Liver (tissue), 9 donors: ENCODE data around the gene LPGAT1. TPM values are rescaled to one million over a fixed set of nuclear protein-coding genes. Genes with fewer than 3 reads are reported as not detected.

Source experiments
- DNase-seq: peaks from one replicate; pipeline ENCODE4 v3.0.0-alpha.2; 2017; ENCODE audit warnings: low spot score
- H3K27ac ChIP-seq, 2 donors: one replicate each; pipeline ENCODE4 v1.7.0; 2013; ENCODE audit warnings: inconsistent platforms in 2 of 2, low read length in 2 of 2, control low read depth in 1 of 2, low read depth in 1 of 2, mild to moderate bottlenecking in 1 of 2
- H3K27me3 ChIP-seq, 4 donors: one replicate each; pipeline versions ENCODE4 v1.6.1 to v1.7.0; 2013; ENCODE audit warnings: low read length in 3 of 4, inconsistent platforms in 1 of 4, mild to moderate bottlenecking in 1 of 4, moderate library complexity in 1 of 4; ENCODE audit not compliant: control insufficient read depth in 4 of 4, insufficient read depth in 4 of 4
- H3K36me3 ChIP-seq, 4 donors: one replicate each; pipeline versions ENCODE4 v1.6.1 to v1.7.0; 2013; ENCODE audit warnings: low read length in 3 of 4, mild to moderate bottlenecking in 3 of 4, low read depth in 1 of 4, moderate library complexity in 1 of 4; ENCODE audit not compliant: control insufficient read depth in 4 of 4, insufficient read depth in 3 of 4
- H3K4me1 ChIP-seq, 4 donors: one replicate each; pipeline versions ENCODE4 v1.6.1 to v1.7.0; 2013; ENCODE audit warnings: low read length in 3 of 4, mild to moderate bottlenecking in 3 of 4, moderate library complexity in 1 of 4; ENCODE audit not compliant: control insufficient read depth in 4 of 4, insufficient read depth in 4 of 4
- H3K4me3 ChIP-seq, 3 donors: one replicate each; pipeline versions ENCODE4 v1.6.1 to v1.7.0; 2013; ENCODE audit warnings: low read length in 3 of 3, control low read depth in 1 of 3, low read depth in 1 of 3, mild to moderate bottlenecking in 1 of 3
- H3K9ac ChIP-seq, 2 donors: one replicate each; pipeline ENCODE4 v1.7.0; 2013; ENCODE audit warnings: low read length in 2 of 2, mild to moderate bottlenecking in 2 of 2, moderate library complexity in 2 of 2, control low read depth in 1 of 2, low read depth in 1 of 2
- H3K9me3 ChIP-seq, 4 donors: one replicate each; pipeline versions ENCODE4 v1.6.1 to v1.7.0; 2013; ENCODE audit warnings: low read length in 3 of 4; ENCODE audit not compliant: control insufficient read depth in 4 of 4
- FOXA1 ChIP-seq: IDR thresholded peaks from 2 replicates; pipeline ENCODE4 v1.6.1; 2016; ENCODE audit warnings: antibody characterized with exemption
- FOXA2 ChIP-seq: IDR thresholded peaks from 2 replicates; pipeline ENCODE4 v1.6.1; 2016; ENCODE audit warnings: antibody characterized with exemption
- GABPA ChIP-seq, 2 donors: IDR thresholded peaks in 1 of 2; conservative IDR thresholded peaks in 1 of 2; 2 replicates each; pipeline ENCODE4 v1.6.1; 2016; ENCODE audit warnings: antibody characterized with exemption in 2 of 2, mild to moderate bottlenecking in 1 of 2, moderate library complexity in 1 of 2
- HNF4A ChIP-seq, 2 donors: conservative IDR thresholded peaks; 2 replicates each; pipeline ENCODE4 v1.6.1; 2016; ENCODE audit warnings: antibody characterized with exemption in 2 of 2, mild to moderate bottlenecking in 2 of 2
- HNF4G ChIP-seq: IDR thresholded peaks from 2 replicates; pipeline ENCODE4 v1.6.1; 2016; ENCODE audit warnings: antibody characterized with exemption
- JUND ChIP-seq, 2 donors: IDR thresholded peaks; 2 replicates each; pipeline ENCODE4 v1.6.1; 2016; ENCODE audit warnings: antibody characterized with exemption in 2 of 2
- MAX ChIP-seq: IDR thresholded peaks from 2 replicates; pipeline ENCODE4 v1.6.1; 2016; ENCODE audit warnings: antibody characterized with exemption
- RAD21 ChIP-seq, 2 donors: IDR thresholded peaks; 2 replicates each; pipeline ENCODE4 v1.6.1; 2016; ENCODE audit warnings: antibody characterized with exemption in 2 of 2, mild to moderate bottlenecking in 2 of 2
- REST ChIP-seq: IDR thresholded peaks from 2 replicates; pipeline ENCODE4 v1.6.1; 2016; ENCODE audit warnings: antibody characterized with exemption, mild to moderate bottlenecking
- SP1 ChIP-seq: IDR thresholded peaks from 2 replicates; pipeline ENCODE4 v1.6.1; 2018; ENCODE audit warnings: antibody characterized with exemption, mild to moderate bottlenecking
- TAF1 ChIP-seq: conservative IDR thresholded peaks from 2 replicates; pipeline ENCODE4 v1.6.1; 2016; ENCODE audit warnings: antibody characterized with exemption, mild to moderate bottlenecking
- YY1 ChIP-seq: IDR thresholded peaks from 2 replicates; pipeline ENCODE4 v1.6.1; 2016; ENCODE audit warnings: antibody characterized with exemption, mild to moderate bottlenecking
- ZBTB33 ChIP-seq: IDR thresholded peaks from 2 replicates; pipeline ENCODE4 v1.6.1; 2016; ENCODE audit warnings: antibody characterized with exemption
- WGBS: extraction: QIAGEN DNeasy Blood & Tissue Kit; methylation state at CpG from one replicate; pipeline ENCODE4 v1.1.7; 2013; 5-methylcytosine and 5-hydroxymethylcytosine counted together
- polyA plus RNA-seq, 2 donors: library from polyadenylated mRNA; stranded (reverse) in 1 of 2; unstranded in 1 of 2; fragments of 200-250 nt in 1 of 2; fragments of >200 nt in 1 of 2; fragmentation: Nextera tagmentation in 1 of 2; extraction: Ambion mirVana in 1 of 2; gene quantifications; one replicate each; pipeline versions ENCODE4 v1.2.1 to v1.2.3, GENCODE V29; 2013 to 2015
- total RNA-seq, 2 donors: library from RNA; depleted of rRNA; stranded (reverse); fragments of >200 nt; gene quantifications; one replicate each; pipeline ENCODE4 v1.2.3, GENCODE V29; 2014
- TF ChIP-seq, protein P1 (sequence below): IDR thresholded peaks from 2 replicates; pipeline ENCODE4 v1.6.1; 2016; ENCODE audit warnings: antibody characterized with exemption
- TF ChIP-seq, protein P2 (sequence below): fragments of 150-350 bp; IDR thresholded peaks from 2 replicates; pipeline ENCODE4 v1.5.1; 2017; ENCODE audit warnings: improper control_type of control experiment, low read depth, low read length; ENCODE audit not compliant: missing input control
- donor health status: healthy.
- donor health status: healthy.
- donor health status: healthy.
- donor health status: healthy.
- donor health status: healthy.

The LPGAT1 gene
- total and polyA plus RNA-seq, 4 donors, result 11.6 to 53.8 (median 32.2) TPM

DNA sequence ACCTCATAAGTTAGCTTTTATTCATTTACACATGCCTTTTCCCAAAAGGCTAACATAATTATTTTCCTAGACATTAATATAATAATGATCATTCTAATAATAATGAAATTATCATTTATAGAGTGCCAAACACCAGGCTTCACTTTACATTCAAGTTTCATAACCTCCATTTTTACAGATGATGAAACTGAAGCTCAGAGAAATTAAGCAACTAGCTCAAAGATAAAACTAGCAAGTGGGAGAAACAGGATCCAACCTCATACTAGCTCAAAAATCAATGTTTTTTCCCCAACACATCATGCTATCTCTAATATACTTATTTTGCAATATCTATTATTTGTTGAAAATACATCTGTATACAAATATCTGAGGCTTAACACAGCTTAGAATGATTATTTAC lies 14.0 kb downstream of the LPGAT1 start:
- no peak for DNase-seq
- Histone ChIP-seq H3K27ac (no peak overlapping the region), H3K9me3 (no peaks in the 10 kb centered on the region), H3K27me3 (no peaks in the 10 kb centered on the region), H3K9ac (no peak overlapping the region), H3K4me1 (peaks cover 0 to 34% (median 16%) of the 10 kb centered on the region in 4 donors), H3K36me3 (peaks cover 0 to 9% (median 0%) of the 10 kb centered on the region in 4 donors), H3K4me3 (no peak overlapping the region)
- TF ChIP-seq YY1, result peak; percentile 35
- TF ChIP-seq, protein P1, sequence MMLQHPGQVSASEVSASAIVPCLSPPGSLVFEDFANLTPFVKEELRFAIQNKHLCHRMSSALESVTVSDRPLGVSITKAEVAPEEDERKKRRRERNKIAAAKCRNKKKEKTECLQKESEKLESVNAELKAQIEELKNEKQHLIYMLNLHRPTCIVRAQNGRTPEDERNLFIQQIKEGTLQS, result no peak

- TF ChIP-seq ZBTB33 (no peak), SP1 (no peak), REST (peak; percentile 90), HNF4A (conservative IDR thresholded peaks at IDR 0.05) (no peak), JUND (IDR thresholded peaks at IDR 0.05) (no peak), HNF4G (no peak)
- TF ChIP-seq, protein P1, result no peak
- H3K4me3 ChIP-seq, result no peak overlapping the region
- WGBS, result 88% methylated on average over 1 of the region's 1 CpG
- no peak overlapping the region for H3K9ac ChIP-seq
- no peak overlapping the region for H3K27ac ChIP-seq
- peaks cover 0 to 18% (median 1%) of the 10 kb centered on the region in 4 donors for H3K36me3 ChIP-seq
- no peak for DNase-seq
- no peaks in the 10 kb centered on the region for H3K9me3 ChIP-seq
- no peaks in the 10 kb centered on the region for H3K27me3 ChIP-seq
- peaks cover 0 to 30% (median 16%) of the 10 kb centered on the region in 4 donors for H3K4me1 ChIP-seq
These were observed 16.2 kb downstream of the LPGAT1 start for GRCh38 chr1:211814313-211814712.

DNA sequence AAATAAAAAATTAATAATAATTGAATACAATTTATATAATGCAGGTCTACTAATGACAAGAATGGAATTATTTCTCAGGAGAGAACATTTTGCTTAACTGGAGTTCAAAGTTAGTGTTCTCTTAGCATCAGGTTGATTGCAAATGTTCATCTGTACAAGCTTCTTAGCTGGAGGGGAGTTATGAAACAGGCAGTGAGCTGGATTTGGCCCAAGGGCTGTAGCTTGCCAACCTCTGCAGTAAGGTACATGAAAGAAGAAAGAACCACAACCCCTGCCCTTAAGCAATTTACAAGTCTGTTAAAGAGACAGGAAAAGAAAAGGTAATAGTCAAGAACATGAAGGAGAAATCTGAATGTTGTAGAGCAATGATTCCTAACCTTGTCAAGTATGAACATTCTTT lies 17.0 kb downstream of the LPGAT1 start:
- no peaks in the 10 kb centered on the region for H3K27me3 ChIP-seq
- H3K4me3 ChIP-seq, result no peak overlapping the region
- peaks cover 0 to 23% (median 16%) of the 10 kb centered on the region in 4 donors for H3K4me1 ChIP-seq
- H3K9ac ChIP-seq, result no peak overlapping the region
- H3K27ac ChIP-seq, result no peak overlapping the region
- peaks cover 0 to 16% (median 1%) of the 10 kb centered on the region in 4 donors for H3K36me3 ChIP-seq
- no peaks in the 10 kb centered on the region for H3K9me3 ChIP-seq
- no peak for DNase-seq
- TF ChIP-seq YY1, result no peak
- no peak for TF ChIP-seq GABPA (IDR thresholded peaks at IDR 0.05 in 1 of 2, conservative IDR thresholded peaks at IDR 0.05 in 1 of 2)
- peak; percentile 13 for TF ChIP-seq MAX
- TF ChIP-seq, protein P2, sequence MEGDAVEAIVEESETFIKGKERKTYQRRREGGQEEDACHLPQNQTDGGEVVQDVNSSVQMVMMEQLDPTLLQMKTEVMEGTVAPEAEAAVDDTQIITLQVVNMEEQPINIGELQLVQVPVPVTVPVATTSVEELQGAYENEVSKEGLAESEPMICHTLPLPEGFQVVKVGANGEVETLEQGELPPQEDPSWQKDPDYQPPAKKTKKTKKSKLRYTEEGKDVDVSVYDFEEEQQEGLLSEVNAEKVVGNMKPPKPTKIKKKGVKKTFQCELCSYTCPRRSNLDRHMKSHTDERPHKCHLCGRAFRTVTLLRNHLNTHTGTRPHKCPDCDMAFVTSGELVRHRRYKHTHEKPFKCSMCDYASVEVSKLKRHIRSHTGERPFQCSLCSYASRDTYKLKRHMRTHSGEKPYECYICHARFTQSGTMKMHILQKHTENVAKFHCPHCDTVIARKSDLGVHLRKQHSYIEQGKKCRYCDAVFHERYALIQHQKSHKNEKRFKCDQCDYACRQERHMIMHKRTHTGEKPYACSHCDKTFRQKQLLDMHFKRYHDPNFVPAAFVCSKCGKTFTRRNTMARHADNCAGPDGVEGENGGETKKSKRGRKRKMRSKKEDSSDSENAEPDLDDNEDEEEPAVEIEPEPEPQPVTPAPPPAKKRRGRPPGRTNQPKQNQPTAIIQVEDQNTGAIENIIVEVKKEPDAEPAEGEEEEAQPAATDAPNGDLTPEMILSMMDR, result no peak
- no peak for TF ChIP-seq REST
- peak; percentile 28 to 50 for TF ChIP-seq RAD21 (IDR thresholded peaks at IDR 0.05)
- TF ChIP-seq SP1, result peak; percentile 13
- peak; percentile 33 for TF ChIP-seq HNF4G
- no peak for TF ChIP-seq TAF1
- TF ChIP-seq, protein P1, result no peak
- TF ChIP-seq FOXA1, result no peak
- peak; percentile 51 to 67 for TF ChIP-seq HNF4A (conservative IDR thresholded peaks at IDR 0.05)
- TF ChIP-seq FOXA2, result no peak
